ENCODE results near the gene EFNA2.

GRCh38 chr19:1327125-1327524 lies 41.5 kb downstream of the EFNA2 start:
- TF ChIP-seq POLR2A (IDR thresholded peaks at IDR 0.05) (no peak), CTCF (IDR thresholded peaks at IDR 0.05) (no peak)

Data from vagina (tissue), 2 donors.